Vagina (tissue), 2 donors: Measurements from ENCODE around the gene MAGI3.

Experiments
- POLR2A ChIP-seq, 2 donors: fragments of 450-650 bp; IDR thresholded peaks; one replicate each; pipeline ENCODE4 v1.6.1; 2017; ENCODE audit warnings: antibody characterized with exemption in 2 of 2, mild to moderate bottlenecking in 2 of 2, moderate library complexity in 2 of 2
- POLR2AphosphoS5 ChIP-seq, 2 donors: sonication (generic); formaldehyde crosslinking; IDR thresholded peaks; one replicate each; pipeline ENCODE4 v1.9.0; 2017; ENCODE audit warnings: antibody characterized with exemption in 2 of 2, mild to moderate bottlenecking in 2 of 2, low read depth in 1 of 2; ENCODE audit not compliant: insufficient read depth in 1 of 2
- TF ChIP-seq, protein P1 (sequence below), 3 experiments: fragments of 450-650 bp in 2 of 3; fragments of 200-600 bp in 1 of 3; sonication (generic) in 1 of 3; IDR thresholded peaks; one replicate each; pipeline ENCODE4 v1.5.1; 2017 to 2019; ENCODE audit warnings: antibody characterized with exemption in 3 of 3, mild to moderate bottlenecking in 2 of 3, moderate library complexity in 2 of 3

GRCh38 chr1:113552244-113552643, 161.9 kb downstream of the MAGI3 start:
- TF ChIP-seq, protein P1, sequence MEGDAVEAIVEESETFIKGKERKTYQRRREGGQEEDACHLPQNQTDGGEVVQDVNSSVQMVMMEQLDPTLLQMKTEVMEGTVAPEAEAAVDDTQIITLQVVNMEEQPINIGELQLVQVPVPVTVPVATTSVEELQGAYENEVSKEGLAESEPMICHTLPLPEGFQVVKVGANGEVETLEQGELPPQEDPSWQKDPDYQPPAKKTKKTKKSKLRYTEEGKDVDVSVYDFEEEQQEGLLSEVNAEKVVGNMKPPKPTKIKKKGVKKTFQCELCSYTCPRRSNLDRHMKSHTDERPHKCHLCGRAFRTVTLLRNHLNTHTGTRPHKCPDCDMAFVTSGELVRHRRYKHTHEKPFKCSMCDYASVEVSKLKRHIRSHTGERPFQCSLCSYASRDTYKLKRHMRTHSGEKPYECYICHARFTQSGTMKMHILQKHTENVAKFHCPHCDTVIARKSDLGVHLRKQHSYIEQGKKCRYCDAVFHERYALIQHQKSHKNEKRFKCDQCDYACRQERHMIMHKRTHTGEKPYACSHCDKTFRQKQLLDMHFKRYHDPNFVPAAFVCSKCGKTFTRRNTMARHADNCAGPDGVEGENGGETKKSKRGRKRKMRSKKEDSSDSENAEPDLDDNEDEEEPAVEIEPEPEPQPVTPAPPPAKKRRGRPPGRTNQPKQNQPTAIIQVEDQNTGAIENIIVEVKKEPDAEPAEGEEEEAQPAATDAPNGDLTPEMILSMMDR (IDR thresholded peaks at IDR 0.05) = no peak
- TF ChIP-seq POLR2AphosphoS5 (IDR thresholded peaks at IDR 0.05; ENCODE audit: insufficient read depth in 1 of 2, low read depth in 1 of 2) = no peak
- TF ChIP-seq POLR2A (IDR thresholded peaks at IDR 0.05) = no peak
